ENCODE results near the gene TMA16.
A peak's percentile ranks its signal among the peaks of the same experiment; 100 is the strongest.
"Not testable (repeated sequence)": the region's sequence is repeated elsewhere in the genome, so short reads cannot be mapped to it uniquely, and the experiment has no call there.

Gene TMA16

DNA sequence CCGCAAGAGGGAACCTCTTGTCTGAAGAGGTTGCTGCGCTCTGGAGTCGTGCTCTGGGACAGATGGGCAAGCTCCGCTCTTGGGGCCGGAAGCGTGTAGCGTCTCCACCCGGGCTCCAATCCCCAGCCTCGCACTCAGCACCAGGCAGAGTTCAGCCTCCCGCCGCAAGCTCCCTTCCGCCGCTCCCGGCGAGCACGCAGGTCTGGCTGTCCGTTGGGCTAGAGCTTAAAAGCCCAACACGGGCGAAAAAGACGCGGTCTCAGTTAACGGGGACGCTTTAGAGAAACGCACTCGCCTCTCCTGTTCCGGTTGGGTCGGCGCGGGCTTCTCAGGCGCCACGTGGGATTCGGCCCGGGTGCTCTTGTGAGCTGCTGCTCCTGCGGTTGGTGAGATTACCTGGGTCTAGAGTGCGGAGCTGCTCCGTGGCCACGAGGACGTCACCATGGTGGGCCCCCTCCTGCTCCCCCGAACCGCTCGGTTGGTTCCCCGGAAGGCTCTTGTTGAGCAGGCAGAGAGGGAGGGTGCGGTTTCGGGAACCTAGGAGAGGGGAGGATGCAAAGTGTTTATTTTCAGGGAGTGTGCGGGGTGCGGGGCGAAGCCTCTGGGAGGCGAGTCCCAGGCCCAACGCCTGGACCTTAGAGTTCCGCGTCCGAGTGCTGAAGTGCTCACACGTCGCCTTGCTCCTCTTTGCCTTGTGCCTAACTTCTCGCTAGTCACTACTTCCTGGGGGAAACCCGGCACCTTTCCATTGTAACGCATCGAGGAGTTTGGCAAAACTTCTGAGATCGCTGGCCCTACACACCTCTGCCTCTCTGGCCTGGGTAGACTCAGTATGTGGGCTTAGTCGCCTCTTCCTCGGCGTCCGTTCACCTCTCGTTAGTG, at the start of gene TMA16:
Gene TMA16 (plus strand): TSS at position 331 of the 882 bp plus-strand sequence. CDS start 112 bp downstream, at position 443.
- no peaks in the 10 kb centered on the region for H3K9me3 ChIP-seq (ENCODE audit: control insufficient read depth, low read depth, low read length)
- H3K4me3 ChIP-seq (ENCODE audit: low read length): peak within 1 kb of the TSS; percentile 94
- peaks cover 4% of the 10 kb centered on the region for H3K4me1 ChIP-seq (ENCODE audit: control insufficient read depth, low read depth, low read length)
- H3K9ac ChIP-seq (ENCODE audit: low read length): peak within 1 kb of the TSS; percentile 99
- peaks cover 6% of the 10 kb centered on the region for H3K36me3 ChIP-seq (ENCODE audit: control insufficient read depth, low read depth, low read length)
- H3K27me3 ChIP-seq (ENCODE audit: control insufficient read depth, insufficient read depth, low read length): no peaks in the 10 kb centered on the region
- peak within 1 kb of the TSS; percentile 94 for H3K27ac ChIP-seq (ENCODE audit: low read length)

DNA sequence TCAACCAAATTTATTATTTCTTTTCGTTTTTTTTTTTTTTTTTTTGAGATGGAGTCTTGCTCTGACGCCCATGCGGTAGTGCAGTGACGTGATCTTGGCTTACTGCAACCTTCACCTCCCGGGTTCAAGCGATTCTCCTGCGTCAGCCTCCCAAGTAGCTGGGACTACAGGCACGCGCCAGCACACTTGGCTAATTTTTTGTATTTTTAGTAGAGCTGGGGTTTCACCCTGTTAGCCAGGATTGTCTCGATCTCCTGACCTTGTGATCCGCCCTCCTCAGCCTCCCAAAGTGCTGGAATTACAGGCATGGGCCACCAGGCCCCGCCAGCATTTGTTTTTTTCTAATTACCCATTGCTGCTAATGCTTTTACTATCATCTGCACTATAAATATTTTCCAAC, 47.5 kb upstream of the TMA16 start:
- not testable (repeated sequence) for H3K9me3 ChIP-seq (ENCODE audit: control insufficient read depth, low read depth, low read length); H3K27me3 ChIP-seq (ENCODE audit: control insufficient read depth, insufficient read depth, low read length); H3K4me1 ChIP-seq (ENCODE audit: control insufficient read depth, low read depth, low read length)

GRCh38 chr4:163447481-163447880, 47.0 kb upstream of the TMA16 start:
- Histone ChIP-seq H3K4me1 (ENCODE audit: control insufficient read depth, low read depth, low read length) (no peaks in the 10 kb centered on the region), H3K27me3 (ENCODE audit: control insufficient read depth, insufficient read depth, low read length) (no peaks in the 10 kb centered on the region), H3K27ac (ENCODE audit: low read length) (no peak overlapping the region), H3K9ac (ENCODE audit: low read length) (no peak overlapping the region), H3K36me3 (ENCODE audit: control insufficient read depth, low read depth, low read length) (no peaks in the 10 kb centered on the region), H3K4me3 (ENCODE audit: low read length) (no peak overlapping the region), H3K9me3 (ENCODE audit: control insufficient read depth, low read depth, low read length) (no peaks in the 10 kb centered on the region)

More for the DNA sequence above, 47.5 kb upstream of the TMA16 start:
- H3K36me3 ChIP-seq (ENCODE audit: control insufficient read depth, low read depth, low read length); H3K4me3 ChIP-seq (ENCODE audit: low read length); H3K9ac ChIP-seq (ENCODE audit: low read length); H3K27ac ChIP-seq (ENCODE audit: low read length): not testable (repeated sequence)

DNA sequence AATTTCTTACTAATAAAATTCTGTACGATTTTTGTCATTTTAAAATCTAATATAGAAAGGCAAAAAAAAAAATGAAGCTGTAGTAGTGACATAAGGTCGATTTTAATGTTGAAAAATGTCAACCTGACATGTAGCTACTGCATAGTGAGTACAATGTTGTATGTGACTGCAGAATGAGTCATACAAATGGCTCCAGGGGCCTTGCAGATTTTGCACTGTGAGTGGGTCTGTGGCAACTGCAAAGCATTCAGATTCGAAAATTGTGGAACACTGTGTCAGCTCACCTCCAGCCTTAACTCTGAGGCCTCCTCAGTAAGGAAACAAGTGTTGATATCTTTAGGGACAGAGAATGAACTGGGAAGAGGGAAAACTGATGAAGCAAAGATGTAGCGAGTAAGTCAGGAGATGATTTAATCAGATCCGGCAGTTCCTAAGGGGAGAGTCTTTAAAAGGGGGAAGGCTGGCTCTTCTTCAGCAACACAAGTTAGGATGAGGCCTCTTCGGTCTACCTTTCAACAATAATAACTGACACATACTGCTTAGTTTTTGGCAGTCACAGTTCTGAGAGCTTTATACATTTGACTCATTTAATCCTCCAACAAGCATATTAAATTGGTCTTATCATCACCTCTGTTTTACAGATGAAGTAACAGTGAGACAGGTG, 45.8 kb upstream of the TMA16 start:
- no peaks in the 10 kb centered on the region for H3K4me1 ChIP-seq (ENCODE audit: control insufficient read depth, low read depth, low read length)

DNA sequence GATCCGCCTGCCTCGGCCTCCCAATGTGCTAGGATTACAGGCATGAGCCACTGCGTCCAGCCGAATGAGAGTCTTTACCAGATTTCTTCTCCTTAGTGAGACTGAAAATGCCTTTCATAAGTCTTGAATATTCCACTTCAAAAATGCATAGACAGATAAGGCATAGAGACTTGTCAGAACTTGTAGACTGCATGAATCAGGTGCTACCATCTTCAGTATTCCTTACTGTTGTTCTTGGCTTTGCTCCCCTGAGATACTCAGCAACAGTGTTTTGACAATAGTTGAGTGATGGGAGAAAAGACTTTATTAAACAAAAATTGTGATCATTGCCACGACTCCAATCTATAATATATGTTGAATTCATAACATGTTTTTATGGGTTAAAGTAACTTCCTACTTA, 31.9 kb upstream of the TMA16 start:
- no peaks in the 10 kb centered on the region for H3K36me3 ChIP-seq (ENCODE audit: control insufficient read depth, low read depth, low read length)
- H3K27me3 ChIP-seq (ENCODE audit: control insufficient read depth, insufficient read depth, low read length): no peaks in the 10 kb centered on the region
- H3K27ac ChIP-seq (ENCODE audit: low read length): no peak overlapping the region
- no peaks in the 10 kb centered on the region for H3K9me3 ChIP-seq (ENCODE audit: control insufficient read depth, low read depth, low read length)
- no peak overlapping the region for H3K4me3 ChIP-seq (ENCODE audit: low read length)
- H3K4me1 ChIP-seq (ENCODE audit: control insufficient read depth, low read depth, low read length): no peaks in the 10 kb centered on the region
- H3K9ac ChIP-seq (ENCODE audit: low read length): no peak overlapping the region

More for the DNA sequence above, 45.8 kb upstream of the TMA16 start:
- H3K27me3 ChIP-seq (ENCODE audit: control insufficient read depth, insufficient read depth, low read length): no peaks in the 10 kb centered on the region
- no peak overlapping the region for H3K9ac ChIP-seq (ENCODE audit: low read length)
- no peak overlapping the region for H3K4me3 ChIP-seq (ENCODE audit: low read length)
- no peaks in the 10 kb centered on the region for H3K36me3 ChIP-seq (ENCODE audit: control insufficient read depth, low read depth, low read length)
- no peak overlapping the region for H3K27ac ChIP-seq (ENCODE audit: low read length)
- no peaks in the 10 kb centered on the region for H3K9me3 ChIP-seq (ENCODE audit: control insufficient read depth, low read depth, low read length)

- Histone ChIP-seq H3K27me3 (ENCODE audit: control insufficient read depth, insufficient read depth, low read length) (no peaks in the 10 kb centered on the region), H3K9ac (ENCODE audit: low read length) (no peak overlapping the region), H3K4me3 (ENCODE audit: low read length) (no peak overlapping the region), H3K27ac (ENCODE audit: low read length) (no peak overlapping the region), H3K9me3 (ENCODE audit: control insufficient read depth, low read depth, low read length) (no peaks in the 10 kb centered on the region), H3K36me3 (ENCODE audit: control insufficient read depth, low read depth, low read length) (no peaks in the 10 kb centered on the region), H3K4me1 (ENCODE audit: control insufficient read depth, low read depth, low read length) (no peaks in the 10 kb centered on the region)
These were observed 27.3 kb upstream of the TMA16 start for GRCh38 chr4:163467082-163467770.

- no peaks in the 10 kb centered on the region for H3K27me3 ChIP-seq (ENCODE audit: control insufficient read depth, insufficient read depth, low read length)
- no peaks in the 10 kb centered on the region for H3K4me1 ChIP-seq (ENCODE audit: control insufficient read depth, low read depth, low read length)
- no peaks in the 10 kb centered on the region for H3K36me3 ChIP-seq (ENCODE audit: control insufficient read depth, low read depth, low read length)
- H3K27ac ChIP-seq (ENCODE audit: low read length): no peak overlapping the region
- H3K9me3 ChIP-seq (ENCODE audit: control insufficient read depth, low read depth, low read length): no peaks in the 10 kb centered on the region
- H3K4me3 ChIP-seq (ENCODE audit: low read length): no peak overlapping the region
- H3K9ac ChIP-seq (ENCODE audit: low read length): no peak overlapping the region
These were observed 24.1 kb upstream of the TMA16 start for GRCh38 chr4:163470391-163470790.

DNA sequence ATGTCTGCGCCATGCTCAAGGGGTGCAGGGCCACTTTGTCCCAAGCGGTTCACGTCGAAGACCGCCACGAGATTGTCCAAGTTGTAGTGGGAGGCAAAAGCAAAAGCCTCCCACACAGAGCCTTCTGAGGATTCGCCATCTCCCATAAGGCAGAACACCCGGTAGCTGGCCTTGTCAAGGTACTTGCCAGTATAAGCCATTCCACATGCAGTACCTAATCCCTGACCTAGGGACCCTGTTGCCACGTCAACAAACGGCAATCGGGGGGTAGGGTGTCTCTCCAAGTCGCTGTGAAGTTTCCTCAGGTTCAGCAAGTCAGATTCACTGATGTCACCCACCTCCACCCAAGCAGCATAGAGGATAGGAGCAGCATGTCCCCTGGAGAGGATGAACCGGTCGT, 21.4 kb upstream of the TMA16 start:
- no peaks in the 10 kb centered on the region for H3K4me1 ChIP-seq (ENCODE audit: control insufficient read depth, low read depth, low read length)
- no peak overlapping the region for H3K4me3 ChIP-seq (ENCODE audit: low read length)
- no peak overlapping the region for H3K27ac ChIP-seq (ENCODE audit: low read length)
- no peak overlapping the region for H3K9ac ChIP-seq (ENCODE audit: low read length)
- H3K27me3 ChIP-seq (ENCODE audit: control insufficient read depth, insufficient read depth, low read length): no peaks in the 10 kb centered on the region
- no peaks in the 10 kb centered on the region for H3K36me3 ChIP-seq (ENCODE audit: control insufficient read depth, low read depth, low read length)
- H3K9me3 ChIP-seq (ENCODE audit: control insufficient read depth, low read depth, low read length): no peaks in the 10 kb centered on the region

- no peak within 1 kb of the TSS for H3K4me3 ChIP-seq (ENCODE audit: low read length)
- no peaks in the 10 kb centered on the region for H3K4me1 ChIP-seq (ENCODE audit: control insufficient read depth, low read depth, low read length)
- no peak within 1 kb of the TSS for H3K27ac ChIP-seq (ENCODE audit: low read length)
- H3K9me3 ChIP-seq (ENCODE audit: control insufficient read depth, low read depth, low read length): no peaks in the 10 kb centered on the region
- H3K9ac ChIP-seq (ENCODE audit: low read length): no peak within 1 kb of the TSS
- H3K36me3 ChIP-seq (ENCODE audit: control insufficient read depth, low read depth, low read length): no peaks in the 10 kb centered on the region
- no peaks in the 10 kb centered on the region for H3K27me3 ChIP-seq (ENCODE audit: control insufficient read depth, insufficient read depth, low read length)
These were observed 20.9 kb upstream of the TMA16 start, which contains the start of gene TKTL2 for GRCh38 chr4:163473576-163473975. Gene TKTL2 (minus strand): TSS chr4:163473754. CDS start chr4:163473734, 20 bp downstream.

DNA sequence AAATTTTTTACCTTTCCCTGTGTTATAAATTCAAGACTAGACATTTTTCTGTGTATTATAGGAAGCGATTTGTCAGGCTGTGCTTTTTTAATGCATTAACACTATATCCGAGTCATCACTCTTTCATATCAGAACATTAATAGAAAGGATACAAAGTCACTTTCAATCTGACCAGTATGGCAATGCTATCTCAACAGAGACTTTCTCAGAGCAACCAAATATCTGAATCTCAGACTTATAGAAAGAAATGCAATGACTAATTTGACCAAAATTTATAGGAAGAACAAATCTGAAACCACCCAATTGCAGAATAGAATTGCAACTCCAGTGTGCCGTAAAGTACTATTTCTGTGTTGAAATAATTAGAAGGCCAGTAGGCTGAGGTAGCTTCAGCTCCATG, 20.5 kb upstream of the TMA16 start:
- Histone ChIP-seq H3K36me3 (ENCODE audit: control insufficient read depth, low read depth, low read length) (no peaks in the 10 kb centered on the region), H3K9ac (ENCODE audit: low read length) (no peak overlapping the region), H3K9me3 (ENCODE audit: control insufficient read depth, low read depth, low read length) (no peaks in the 10 kb centered on the region), H3K4me3 (ENCODE audit: low read length) (no peak overlapping the region), H3K4me1 (ENCODE audit: control insufficient read depth, low read depth, low read length) (no peaks in the 10 kb centered on the region), H3K27ac (ENCODE audit: low read length) (no peak overlapping the region), H3K27me3 (ENCODE audit: control insufficient read depth, insufficient read depth, low read length) (no peaks in the 10 kb centered on the region)

GRCh38 chr4:163476761-163477438, 17.6 kb upstream of the TMA16 start:
- H3K9ac ChIP-seq (ENCODE audit: low read length): no peak overlapping the region
- no peak overlapping the region for H3K27ac ChIP-seq (ENCODE audit: low read length)

More at GRCh38 chr4:163476761-163477438, 17.6 kb upstream of the TMA16 start:
- Histone ChIP-seq H3K9me3 (ENCODE audit: control insufficient read depth, low read depth, low read length) (no peaks in the 10 kb centered on the region), H3K4me3 (ENCODE audit: low read length) (no peak overlapping the region), H3K27me3 (ENCODE audit: control insufficient read depth, insufficient read depth, low read length) (no peaks in the 10 kb centered on the region), H3K36me3 (ENCODE audit: control insufficient read depth, low read depth, low read length) (no peaks in the 10 kb centered on the region), H3K4me1 (ENCODE audit: control insufficient read depth, low read depth, low read length) (no peaks in the 10 kb centered on the region)
